GM19240 (cell line): ENCODE measurements around the gene PCGF2.

ENCODE experiments used
- DNase-seq: peaks from one replicate; pipeline ENCODE4 v3.0.0; 2011; ENCODE audit warnings: low spot score; ENCODE audit not compliant: insufficient read length

The PCGF2 gene

DNA sequence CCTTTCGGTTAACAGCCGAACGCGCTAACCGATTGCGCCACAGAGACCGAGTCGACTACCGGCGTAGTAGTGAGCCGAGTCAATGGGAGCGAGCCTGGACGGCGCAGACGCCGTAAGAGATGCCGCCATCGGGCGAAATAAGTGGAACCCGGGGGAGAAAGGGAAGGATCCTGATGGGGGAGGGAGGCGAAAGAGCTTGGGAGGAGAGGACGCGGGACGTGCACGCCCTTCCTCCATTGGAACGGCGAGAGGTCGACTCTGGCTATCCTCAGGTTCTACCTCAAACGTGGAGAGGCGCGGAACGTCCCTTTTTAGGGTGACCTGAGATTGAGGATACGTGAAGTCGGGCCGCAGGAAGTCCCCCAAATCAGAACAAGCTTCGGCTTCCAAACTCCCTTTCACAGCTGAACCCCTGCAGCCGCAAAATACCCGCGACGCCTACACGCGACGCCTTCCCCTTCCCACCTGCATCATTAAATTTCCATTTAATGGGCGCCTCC lies 3.7 kb upstream of the PCGF2 start:
- no peak for DNase-seq

DNA sequence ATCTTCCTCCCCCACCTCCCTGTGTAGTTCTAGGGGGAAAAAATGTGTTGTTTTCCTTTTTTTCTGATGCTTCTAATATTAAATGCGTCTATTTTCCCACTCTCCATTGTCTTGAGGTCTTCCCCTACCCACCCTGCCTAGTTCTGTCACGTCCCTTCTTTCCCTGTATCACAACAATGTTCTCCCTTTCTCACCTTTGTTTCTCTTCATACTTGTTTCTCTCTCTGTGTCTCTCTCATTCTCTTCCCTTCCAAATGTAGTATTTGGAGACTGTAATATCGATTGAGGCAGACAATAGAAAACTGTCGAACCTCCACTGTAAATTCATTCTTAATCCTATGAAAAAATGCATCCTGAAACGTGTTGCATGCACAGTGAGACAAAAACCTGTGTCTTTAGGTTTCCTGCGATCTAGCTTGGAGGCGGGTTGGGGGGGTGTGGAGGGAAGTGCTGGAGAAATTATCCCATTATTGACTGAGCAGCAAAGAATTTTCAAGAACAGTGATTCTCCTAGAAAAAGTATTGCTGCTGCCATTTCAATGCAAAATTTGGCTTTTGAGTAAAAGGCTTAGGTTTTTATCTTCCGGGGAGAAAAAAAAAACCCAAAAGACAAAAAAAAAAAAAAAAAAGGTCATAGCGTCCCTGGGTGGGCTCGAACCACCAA lies 3.1 kb upstream of the PCGF2 start:
- no peak for DNase-seq

DNA sequence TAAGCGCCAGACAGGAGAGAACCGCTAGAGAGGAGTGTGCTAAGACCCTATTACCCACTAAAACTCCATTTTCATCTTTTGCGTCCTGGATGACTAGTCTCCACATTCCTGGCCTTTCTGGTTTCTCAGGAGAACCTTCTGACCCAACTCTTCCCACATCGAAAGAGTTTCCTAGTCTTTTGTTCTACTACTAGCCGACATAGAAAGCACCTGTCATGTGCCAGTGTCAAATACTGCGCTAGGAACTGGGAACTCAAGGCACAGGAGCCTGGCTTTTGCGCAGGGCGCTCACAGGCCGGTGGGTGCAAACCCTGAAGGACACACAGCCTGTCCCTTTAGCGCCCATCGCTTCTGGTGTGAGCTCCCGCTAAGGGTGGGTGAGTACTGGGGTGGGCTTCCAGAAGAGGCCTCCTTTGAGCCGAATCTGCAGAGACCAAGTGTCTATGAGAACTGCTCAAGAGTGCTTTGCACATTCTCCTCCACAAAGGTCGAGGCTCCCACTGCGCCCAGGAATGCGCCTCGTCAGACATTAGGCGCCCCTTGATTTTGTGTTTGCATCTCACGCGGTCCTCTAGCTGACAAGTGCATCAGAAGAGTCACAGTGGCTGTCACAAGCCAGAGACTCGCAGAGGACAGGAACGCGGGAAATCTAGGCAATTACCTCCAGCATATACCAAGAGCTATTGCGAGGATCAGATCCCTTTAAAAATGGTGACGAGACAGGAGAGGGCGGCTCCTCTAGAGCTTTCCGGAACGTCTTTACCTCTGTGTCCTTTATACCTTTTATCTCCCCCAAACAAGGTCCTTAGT lies 2.4 kb upstream of the PCGF2 start:
- no peak for DNase-seq

DNA sequence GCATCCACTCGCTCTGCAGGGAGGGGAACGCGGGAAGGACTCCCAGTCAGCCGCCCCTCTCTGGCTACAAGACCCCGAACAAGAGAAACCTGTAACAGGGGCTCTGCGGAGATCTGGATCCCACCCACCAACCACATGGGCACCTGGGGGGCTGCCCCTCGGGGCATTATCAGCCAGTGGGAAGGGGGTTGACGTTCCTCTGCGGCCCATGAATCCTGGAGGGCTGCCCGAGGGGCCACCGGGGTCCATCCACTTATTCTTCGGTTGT lies 1.8 kb upstream of the PCGF2 start:
- DNase-seq: no peak

DNA sequence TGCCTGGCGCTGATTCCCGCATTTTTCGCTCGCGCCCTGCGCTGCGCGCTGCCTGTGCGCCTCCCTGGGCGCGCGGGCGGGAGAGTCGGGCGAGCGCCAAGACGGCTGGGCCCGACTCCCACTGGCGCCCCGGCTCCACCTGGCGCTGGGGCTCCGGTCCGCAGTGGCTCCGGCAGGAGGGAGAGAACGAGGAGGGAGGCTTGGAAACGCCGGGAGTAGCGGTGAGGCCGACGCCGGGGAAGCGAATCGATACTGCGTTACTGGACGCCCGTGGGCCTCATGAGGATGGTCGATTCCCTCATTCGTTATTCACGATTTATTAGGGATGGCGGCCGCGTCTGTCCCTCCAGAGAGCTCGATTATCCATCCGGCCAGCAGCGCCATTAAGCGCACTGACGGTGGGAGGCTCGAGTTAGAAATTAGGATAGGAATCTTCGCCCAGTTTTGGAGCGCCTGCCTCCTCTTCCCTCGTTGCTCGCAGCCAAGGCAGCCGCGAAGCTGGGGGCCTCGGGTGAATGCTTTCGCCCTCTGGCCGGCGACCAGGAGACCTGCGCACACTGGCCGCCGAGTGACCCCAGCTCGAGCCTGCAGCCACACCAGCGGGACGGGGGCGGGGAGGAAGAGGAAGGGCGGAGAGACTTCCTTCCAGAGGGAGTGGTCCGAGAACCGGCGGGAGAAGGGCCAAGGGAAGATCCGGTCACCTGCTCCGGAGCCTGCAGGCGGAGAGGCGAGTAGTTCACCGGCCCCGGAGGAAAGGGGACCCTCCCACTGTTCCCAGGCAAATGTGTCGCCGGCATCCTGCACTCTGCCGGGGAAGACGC lies 1.3 kb upstream of the PCGF2 start:
- no peak for DNase-seq

DNA sequence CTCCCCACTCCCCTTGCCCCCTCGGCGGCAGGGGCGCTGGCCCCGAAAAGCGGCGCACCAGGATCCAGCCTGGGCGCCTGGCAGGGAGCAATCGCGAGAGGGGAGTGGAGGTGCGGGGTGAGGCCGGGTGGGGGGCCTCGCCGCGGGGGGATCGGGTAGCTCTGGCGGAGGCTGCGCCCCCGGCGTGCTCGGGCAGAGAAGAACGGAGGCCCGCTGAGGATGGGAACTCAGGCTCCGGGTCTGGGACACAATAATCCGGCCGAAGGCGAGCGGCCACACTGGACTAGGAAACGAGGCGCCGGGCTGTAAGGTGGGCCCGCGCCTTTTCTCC lies 721 bp upstream of the PCGF2 start:
- no peak for DNase-seq

DNA sequence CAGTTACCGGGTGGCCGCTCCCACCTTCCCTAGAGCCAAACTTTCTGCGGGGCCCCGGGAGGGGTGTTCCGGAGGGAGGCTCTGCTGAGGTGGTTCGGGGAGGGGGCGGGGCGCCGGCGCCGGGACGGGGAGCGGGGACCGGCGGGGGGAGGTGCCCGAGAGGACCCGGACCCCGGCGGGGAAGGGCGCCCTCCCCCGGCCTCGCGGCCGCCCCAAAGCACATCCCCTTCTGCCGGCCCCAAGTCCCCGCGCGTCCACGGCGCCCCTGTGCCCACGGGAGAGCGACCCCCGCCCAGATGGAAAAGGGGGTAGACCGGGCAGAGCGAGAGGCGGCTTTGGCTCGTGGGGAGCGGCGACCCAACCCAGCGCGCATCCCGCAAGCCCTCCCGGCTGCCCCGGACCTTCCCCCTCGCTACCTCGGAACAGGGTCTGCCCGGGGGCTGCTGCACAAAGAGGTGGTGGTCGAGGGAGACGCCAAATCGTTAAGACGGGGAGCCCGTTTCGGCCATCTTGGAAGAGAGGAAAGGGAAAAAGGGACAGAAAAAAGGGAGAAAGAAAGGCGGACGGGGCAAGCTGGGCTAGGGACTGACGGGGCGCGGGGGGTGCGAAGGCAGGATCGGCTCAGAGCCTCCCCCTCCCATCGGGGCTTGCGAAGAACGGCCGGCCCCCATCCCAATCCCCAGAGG lies 530 bp downstream of the PCGF2 start:
- DNase-seq: no peak

DNA sequence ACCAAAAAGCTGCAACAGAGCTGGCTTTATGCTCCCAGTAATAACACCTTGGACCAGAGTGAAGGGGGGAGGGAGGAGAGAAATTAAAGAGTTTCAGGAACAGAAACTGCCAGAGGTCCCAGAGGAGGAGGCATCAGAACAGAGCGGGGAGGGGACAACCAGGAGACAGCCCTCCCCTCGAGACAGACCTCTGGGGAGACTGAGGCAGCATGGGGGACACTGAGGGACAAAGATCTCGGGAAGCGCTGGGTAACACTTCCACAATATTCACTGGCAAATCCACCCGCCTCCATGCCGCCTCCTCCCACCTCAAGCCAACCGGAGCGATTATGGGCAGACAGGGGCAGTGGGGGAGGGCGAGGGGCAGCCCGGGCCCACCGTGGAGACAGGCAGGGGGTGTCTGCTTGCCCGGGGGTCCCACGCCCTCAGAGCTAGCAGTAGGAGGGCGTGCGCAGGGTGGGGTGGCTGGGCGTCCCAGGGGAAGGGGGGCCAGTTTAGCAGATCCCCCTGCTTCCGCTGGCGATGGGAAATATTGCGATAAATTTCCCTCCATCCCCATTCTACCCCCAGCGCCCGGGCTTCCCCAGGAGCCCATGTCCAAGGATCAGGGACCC lies 1.2 kb downstream of the PCGF2 start:
- DNase-seq: no peak

DNA sequence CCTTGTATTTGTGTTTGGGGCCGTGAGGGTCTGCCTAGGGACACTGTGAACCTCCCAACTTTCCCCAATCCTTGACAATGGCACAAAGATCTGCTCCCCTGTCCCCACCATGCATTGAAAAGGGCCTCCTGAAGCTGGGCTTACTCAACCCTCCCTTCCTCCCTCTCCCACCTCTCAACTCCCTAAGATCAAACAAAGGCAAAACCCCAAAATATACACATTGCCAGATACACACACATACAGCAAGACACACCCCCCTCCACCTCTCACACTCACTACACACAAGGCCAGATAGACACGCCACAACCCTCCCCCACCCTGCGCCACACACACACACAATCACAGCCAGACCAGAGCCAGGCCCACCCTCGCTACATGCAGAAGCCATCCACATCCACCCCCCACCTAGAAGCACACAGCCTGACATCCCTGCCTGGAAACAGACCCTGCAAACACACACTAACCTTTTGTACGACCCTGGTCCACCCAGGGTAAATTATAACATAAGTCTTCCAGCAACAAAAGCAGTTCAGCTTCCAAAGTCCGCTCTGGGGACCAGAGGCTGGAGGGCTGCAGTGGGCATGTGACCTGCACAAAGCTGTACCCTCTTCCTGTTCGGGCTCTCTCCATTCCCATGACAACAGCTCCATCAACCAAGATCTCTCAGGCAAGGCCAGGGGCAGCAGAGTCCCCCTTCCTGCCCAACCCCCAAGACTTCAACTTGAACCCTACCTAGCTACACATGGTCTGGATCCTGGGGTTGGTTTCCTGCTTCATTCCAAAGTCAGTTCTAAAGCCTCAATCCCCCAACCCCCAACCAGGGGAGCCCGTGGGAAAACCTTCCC lies 1.9 kb downstream of the PCGF2 start:
- no peak for DNase-seq

DNA sequence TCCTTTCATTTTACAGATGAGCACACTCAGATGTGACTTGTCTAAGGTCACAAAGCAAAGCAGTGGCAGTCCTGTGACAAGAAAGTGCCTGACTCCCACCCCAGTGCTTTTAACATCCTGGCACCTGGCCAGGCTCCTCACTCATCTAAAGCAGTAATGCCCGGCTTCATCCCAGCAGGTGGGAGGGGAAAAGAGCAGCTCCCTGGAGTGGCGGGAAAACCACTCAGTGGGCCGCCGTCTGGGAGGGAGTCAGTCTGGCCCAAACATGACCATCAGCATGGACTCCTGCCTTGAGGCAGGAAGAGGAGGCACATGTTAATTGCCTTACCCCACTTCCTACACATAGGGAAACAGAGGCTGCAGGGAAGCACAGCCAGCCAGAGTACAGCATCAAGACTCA lies 2.6 kb downstream of the PCGF2 start:
- no peak for DNase-seq

DNA sequence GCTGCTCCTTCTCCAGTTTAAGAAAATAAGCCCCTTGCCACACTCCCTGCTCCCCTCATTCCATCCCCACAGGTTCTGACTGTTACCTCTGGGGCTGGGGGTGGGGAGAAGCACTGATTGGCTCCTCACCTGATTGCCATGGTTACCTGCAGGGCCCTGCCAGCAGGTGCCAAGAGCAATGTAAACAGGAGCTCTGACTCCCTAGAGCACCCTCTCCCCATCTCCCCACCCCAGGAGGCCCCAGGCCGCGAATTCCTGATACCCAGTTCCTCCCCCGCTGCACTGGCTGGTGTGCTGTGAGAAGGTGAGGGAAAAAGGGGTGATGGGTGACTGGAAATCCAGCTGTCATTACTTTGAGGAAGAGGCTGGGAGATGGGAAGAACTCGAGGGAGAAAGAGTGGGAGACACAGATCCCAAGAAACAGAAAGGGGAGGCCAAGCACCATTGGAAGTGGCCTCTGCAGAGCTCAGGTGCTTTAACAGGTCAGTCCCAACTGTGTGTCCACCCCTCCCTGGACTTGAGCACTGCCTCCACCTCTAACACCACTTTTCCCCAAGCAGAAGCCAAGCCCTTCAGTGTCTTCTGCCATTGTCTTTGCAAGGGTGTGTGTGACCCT lies 4.5 kb downstream of the PCGF2 start:
- DNase-seq: no peak

DNA sequence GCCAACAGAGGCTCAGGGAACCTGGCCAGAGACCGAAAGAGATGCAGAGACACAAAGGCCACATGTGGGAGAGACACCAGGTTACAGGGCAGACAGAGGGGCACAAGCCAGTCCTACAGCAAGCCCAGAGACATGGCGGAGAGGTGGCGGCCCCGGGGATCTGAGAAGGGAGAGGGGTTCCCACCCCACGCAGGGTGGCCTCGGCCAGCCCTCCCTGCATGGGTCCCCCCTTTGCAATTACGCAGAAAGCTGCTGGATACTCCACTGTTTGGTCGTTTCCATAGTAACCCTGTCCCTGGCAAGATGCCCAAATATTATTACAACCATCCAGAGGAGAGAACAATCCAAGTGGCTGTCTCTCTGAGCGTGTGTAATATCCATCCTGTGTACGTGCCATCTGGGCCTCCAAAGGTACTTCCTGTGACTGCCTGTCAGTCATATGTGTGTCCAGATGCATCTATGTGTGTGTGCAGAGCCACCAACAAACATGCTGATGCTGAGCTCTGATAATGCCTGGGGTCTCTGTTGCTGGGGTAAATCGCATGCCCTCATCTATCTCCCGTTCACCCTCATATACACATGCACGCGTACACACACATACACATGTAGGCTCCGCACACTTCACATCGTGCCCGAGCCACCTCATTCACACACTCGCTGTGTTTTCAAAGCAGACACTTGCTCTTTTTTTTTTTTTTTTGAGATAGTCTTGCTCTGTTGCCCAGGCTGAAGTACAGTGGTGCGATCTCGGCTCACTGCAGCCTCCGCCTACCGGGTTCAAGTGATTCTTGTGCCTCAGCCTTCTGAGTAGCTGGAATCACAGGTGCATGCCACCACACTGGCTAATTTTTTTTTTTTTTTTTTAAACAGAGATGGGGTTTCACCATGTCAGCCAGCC lies 5.5 kb downstream of the PCGF2 start:
- no peak for DNase-seq

DNA sequence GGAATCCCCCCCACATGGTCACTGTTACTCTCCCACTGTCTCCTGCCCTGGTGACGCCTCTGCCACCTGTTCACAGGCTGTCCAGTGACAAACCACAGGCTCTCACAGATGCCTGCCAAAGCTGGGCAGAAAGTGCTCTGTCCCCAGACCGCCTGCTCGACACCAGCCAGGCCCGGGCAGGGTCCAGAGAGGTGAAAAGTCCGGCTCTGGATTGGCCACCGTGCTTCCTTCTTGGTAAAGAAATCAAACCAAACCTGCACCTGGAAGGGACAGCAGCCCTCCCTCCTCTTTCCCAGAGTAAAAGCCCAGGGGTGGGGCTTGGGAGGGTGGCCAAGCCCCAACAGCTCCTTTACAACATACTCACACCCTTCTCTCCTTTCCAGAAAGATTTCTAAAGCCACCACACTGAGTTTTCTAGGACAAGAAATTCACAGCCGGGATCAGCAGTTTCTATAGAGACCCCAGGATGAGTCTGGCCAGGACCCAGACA lies 6.2 kb downstream of the PCGF2 start:
- no peak for DNase-seq

DNA sequence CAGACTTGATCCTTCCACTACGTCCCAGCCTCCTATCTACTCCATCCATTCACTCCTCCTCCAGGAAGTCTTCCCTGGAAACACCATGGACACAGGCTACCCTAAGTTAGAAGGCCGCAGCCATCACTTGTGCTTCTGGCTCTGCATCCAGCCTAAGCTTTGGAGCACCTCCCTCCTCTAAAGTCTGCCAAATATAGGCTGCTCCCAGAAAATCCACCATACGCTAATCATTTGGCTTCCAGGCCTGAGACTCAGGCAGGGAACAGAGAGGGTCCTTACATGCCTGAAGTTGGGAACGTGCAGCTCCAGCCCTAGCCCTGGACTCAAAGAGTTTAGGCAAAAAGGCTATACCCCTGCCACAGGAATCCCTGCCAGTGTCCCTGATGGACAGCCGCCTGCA lies 6.7 kb downstream of the PCGF2 start:
- DNase-seq: no peak

DNA sequence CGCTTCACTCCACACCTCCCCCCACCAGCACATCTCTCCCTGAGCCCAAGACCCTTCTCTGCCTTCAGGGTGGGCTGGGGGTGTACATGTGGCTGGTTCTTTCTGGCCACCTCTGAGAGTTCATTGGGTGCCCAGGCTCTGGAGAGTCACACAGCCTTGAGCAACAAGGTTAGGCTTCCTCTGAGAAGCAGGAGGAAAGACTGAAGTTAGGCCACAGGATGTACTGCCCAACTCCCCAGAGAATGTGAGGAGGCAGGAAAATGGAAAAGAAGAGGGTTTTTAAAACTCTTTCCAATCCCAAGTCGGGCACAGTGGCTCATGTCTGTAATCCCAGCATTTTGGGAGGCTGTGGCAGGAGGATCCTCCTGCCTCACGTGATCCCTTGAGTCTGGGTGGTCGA lies 7.3 kb downstream of the PCGF2 start:
- no peak for DNase-seq

DNA sequence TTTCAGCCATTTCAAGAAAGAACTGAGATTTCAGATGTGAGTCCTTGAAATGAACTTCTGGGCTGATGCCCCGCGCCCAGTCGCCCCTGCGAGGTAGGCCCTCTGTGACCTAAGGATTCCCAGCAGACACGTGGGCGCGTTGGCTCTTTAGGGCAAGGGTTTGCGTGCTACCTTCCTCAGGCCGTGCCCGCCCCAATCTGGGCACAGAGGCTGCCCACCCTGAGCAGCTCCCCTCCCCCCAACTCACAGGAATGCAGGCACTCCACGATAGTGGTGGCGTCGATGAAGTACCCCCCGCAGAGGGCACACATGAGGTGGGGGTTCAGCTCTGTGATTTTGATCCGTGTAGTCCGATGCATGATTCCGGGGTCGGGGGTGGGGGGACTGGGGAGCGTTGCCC lies 8.1 kb downstream of the PCGF2 start:
- no peak for DNase-seq

DNA sequence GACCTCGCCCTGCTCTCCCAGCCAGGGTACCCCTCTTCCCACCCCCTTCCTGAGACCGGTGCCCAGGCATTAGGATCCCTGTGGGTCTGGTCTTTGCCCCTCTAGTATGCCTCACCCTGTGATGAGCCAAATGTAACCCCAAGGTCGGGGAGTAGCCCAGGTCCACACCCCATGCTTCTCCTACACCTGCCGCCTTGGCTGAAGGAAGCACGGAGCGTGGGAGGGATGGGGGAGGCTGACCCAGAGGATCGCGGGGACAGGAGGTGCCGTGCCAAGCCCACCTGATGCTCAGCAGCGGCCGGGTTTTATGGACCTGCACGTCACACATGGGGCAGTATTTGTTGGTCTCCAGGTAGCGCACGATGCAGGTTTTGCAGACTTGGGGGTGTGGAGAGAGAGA lies 8.8 kb downstream of the PCGF2 start:
- no peak for DNase-seq

DNA sequence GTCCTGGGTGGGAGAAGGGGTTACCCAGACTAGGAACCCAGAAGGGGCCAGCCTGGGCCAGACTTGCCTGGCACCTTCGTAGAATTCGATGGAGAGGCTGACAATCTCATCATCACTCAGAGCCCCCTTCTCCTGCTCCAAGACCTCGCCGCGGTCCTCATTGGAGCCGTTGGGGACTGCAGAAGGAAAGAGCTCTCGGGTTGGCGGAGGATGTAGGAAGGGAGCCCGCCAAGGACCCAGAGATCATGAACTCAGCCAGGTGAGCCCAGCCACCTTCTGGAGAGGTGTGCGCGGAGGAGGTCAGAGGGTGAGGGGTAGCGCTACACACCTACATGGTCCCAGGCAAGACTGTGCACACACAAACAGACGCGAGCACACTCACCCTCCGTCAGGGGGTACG lies 9.4 kb downstream of the PCGF2 start:
- DNase-seq: no peak
